PFSK-1 (cell line): ENCODE results near the gene NTMT2.

Experiments used
- POLR2AphosphoS5 ChIP-seq: IDR thresholded peaks from 2 replicates; pipeline ENCODE4 v1.6.1; 2012; ENCODE audit warnings: low read depth, mild to moderate bottlenecking, control low read depth, low read length, moderate library complexity
- SIN3A ChIP-seq: IDR thresholded peaks from 2 replicates; pipeline ENCODE4 v1.6.1; 2012; ENCODE audit warnings: mild to moderate bottlenecking, low read length, moderate library complexity, borderline replicate concordance; ENCODE audit not compliant: insufficient read depth
- TAF1 ChIP-seq: IDR thresholded peaks from 2 replicates; pipeline ENCODE4 v1.6.1; 2012; ENCODE audit warnings: low read length, control low read depth, borderline replicate concordance; ENCODE audit not compliant: insufficient read depth
- TF ChIP-seq, protein P1 (sequence below), 2 experiments: IDR thresholded peaks; 2 replicates each; pipeline versions ENCODE4 v1.6.1 to v1.8.0; 2011 to 2012; ENCODE audit warnings: low read depth in 2 of 2, low read length in 2 of 2, control low read depth in 1 of 2, inconsistent platforms in 1 of 2, mild to moderate bottlenecking in 1 of 2, moderate library complexity in 1 of 2; ENCODE audit not compliant: insufficient read depth in 1 of 2

DNA sequence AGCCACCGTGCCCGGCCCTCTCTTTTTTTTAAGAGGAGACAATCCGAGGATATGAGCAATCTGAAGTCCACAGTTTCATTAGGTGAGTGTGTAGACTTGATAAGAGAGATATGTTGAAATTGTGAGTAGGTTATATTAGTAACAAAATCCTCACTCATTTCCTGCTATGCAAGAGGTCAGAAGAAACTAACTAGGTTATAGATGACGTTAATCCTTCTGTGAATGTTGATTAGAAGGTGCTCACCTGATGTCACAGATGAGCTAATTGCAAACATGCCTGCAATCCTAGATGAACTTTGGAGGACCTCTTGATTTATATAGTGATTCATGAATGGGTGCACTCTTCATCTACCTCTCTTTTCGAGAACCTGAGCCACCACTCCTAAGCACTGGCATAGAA lies 29.3 kb downstream of the NTMT2 start:
- TF ChIP-seq POLR2AphosphoS5 (no peak), TAF1 (no peak), SIN3A (no peak)
- TF ChIP-seq, protein P1, sequence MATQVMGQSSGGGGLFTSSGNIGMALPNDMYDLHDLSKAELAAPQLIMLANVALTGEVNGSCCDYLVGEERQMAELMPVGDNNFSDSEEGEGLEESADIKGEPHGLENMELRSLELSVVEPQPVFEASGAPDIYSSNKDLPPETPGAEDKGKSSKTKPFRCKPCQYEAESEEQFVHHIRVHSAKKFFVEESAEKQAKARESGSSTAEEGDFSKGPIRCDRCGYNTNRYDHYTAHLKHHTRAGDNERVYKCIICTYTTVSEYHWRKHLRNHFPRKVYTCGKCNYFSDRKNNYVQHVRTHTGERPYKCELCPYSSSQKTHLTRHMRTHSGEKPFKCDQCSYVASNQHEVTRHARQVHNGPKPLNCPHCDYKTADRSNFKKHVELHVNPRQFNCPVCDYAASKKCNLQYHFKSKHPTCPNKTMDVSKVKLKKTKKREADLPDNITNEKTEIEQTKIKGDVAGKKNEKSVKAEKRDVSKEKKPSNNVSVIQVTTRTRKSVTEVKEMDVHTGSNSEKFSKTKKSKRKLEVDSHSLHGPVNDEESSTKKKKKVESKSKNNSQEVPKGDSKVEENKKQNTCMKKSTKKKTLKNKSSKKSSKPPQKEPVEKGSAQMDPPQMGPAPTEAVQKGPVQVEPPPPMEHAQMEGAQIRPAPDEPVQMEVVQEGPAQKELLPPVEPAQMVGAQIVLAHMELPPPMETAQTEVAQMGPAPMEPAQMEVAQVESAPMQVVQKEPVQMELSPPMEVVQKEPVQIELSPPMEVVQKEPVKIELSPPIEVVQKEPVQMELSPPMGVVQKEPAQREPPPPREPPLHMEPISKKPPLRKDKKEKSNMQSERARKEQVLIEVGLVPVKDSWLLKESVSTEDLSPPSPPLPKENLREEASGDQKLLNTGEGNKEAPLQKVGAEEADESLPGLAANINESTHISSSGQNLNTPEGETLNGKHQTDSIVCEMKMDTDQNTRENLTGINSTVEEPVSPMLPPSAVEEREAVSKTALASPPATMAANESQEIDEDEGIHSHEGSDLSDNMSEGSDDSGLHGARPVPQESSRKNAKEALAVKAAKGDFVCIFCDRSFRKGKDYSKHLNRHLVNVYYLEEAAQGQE (IDR thresholded peaks at IDR 0.05; ENCODE audit: insufficient read depth in 1 of 2, low read depth in 2 of 2, low read length in 2 of 2), result no peak
